ENCODE results near the gene GPR75. TPM values are rescaled to one million over a fixed set of nuclear protein-coding genes. Genes with fewer than 3 reads are reported as not detected.

The GPR75 gene
- total RNA-seq, 1 experiment from 2014 or later = 2.5 TPM

DNA sequence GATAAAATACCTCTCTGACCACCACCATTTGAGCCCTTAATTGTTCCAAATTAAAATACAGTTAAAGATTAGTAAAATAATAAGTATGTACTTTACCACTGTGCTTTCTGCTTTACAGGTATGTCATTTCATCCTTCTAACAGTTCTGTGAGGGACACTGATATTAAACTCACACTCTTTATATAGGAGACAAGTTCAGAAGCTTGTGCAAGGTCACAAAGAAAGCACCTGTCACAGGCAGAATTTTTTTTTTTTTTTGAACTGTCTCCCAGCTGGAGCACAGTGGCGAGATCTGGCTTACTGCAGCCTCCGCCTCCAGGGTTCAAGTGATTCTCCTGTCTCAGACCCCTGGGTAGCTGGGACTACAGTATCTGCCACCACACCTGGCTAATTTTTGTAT is 21.6 kb upstream of the GPR75 start:
- BruUV-seq (replicated peaks) = no TSS peak
- Histone ChIP-seq H3K9me3 (ENCODE audit: control insufficient read depth, insufficient read depth, low read depth, low read length) (no peaks in the 10 kb centered on the region), H3K4me1 (ENCODE audit: control insufficient read depth, insufficient read depth, low read length) (no peaks in the 10 kb centered on the region), H3K4me3 (ENCODE audit: low read depth in 2 of 2, low read length in 2 of 2) (no peak overlapping the region), H3K27me3 (ENCODE audit: control insufficient read depth, insufficient read depth, low read length) (no peaks in the 10 kb centered on the region), H3K36me3 (ENCODE audit: control insufficient read depth, insufficient read depth, low read length) (peaks cover 17% of the 10 kb centered on the region; the same call in 1 of the 2 replicates), H3K27ac (ENCODE audit: low read length) (no peak overlapping the region)
- ATAC-seq = no peak
- intact Hi-C loops (cut with micrococcal nuclease; ENCODE audit: unreplicated experiment) (no loop called here), in situ Hi-C loops (cut with HindIII; ENCODE audit: low pct_unique_long_range_greater_than_20kb, low sequenced_read_pairs) (no loop called here)
- TF ChIP-seq, protein P1, sequence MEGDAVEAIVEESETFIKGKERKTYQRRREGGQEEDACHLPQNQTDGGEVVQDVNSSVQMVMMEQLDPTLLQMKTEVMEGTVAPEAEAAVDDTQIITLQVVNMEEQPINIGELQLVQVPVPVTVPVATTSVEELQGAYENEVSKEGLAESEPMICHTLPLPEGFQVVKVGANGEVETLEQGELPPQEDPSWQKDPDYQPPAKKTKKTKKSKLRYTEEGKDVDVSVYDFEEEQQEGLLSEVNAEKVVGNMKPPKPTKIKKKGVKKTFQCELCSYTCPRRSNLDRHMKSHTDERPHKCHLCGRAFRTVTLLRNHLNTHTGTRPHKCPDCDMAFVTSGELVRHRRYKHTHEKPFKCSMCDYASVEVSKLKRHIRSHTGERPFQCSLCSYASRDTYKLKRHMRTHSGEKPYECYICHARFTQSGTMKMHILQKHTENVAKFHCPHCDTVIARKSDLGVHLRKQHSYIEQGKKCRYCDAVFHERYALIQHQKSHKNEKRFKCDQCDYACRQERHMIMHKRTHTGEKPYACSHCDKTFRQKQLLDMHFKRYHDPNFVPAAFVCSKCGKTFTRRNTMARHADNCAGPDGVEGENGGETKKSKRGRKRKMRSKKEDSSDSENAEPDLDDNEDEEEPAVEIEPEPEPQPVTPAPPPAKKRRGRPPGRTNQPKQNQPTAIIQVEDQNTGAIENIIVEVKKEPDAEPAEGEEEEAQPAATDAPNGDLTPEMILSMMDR (IDR thresholded peaks at IDR 0.05) = no peak
- TF ChIP-seq, protein P2, sequence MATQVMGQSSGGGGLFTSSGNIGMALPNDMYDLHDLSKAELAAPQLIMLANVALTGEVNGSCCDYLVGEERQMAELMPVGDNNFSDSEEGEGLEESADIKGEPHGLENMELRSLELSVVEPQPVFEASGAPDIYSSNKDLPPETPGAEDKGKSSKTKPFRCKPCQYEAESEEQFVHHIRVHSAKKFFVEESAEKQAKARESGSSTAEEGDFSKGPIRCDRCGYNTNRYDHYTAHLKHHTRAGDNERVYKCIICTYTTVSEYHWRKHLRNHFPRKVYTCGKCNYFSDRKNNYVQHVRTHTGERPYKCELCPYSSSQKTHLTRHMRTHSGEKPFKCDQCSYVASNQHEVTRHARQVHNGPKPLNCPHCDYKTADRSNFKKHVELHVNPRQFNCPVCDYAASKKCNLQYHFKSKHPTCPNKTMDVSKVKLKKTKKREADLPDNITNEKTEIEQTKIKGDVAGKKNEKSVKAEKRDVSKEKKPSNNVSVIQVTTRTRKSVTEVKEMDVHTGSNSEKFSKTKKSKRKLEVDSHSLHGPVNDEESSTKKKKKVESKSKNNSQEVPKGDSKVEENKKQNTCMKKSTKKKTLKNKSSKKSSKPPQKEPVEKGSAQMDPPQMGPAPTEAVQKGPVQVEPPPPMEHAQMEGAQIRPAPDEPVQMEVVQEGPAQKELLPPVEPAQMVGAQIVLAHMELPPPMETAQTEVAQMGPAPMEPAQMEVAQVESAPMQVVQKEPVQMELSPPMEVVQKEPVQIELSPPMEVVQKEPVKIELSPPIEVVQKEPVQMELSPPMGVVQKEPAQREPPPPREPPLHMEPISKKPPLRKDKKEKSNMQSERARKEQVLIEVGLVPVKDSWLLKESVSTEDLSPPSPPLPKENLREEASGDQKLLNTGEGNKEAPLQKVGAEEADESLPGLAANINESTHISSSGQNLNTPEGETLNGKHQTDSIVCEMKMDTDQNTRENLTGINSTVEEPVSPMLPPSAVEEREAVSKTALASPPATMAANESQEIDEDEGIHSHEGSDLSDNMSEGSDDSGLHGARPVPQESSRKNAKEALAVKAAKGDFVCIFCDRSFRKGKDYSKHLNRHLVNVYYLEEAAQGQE (IDR thresholded peaks at IDR 0.05; ENCODE audit: insufficient read depth in 1 of 2, low read depth in 2 of 2, low read length in 1 of 2) = no peak
- no peak for TF ChIP-seq TCF7L2 (IDR thresholded peaks at IDR 0.05; ENCODE audit: low read depth, low read length)
- TF ChIP-seq SIN3A (IDR thresholded peaks at IDR 0.05; ENCODE audit: borderline replicate concordance, insufficient read depth, low read depth, low read length) = no peak
- no peak for TF ChIP-seq POLR2AphosphoS5 (IDR thresholded peaks at IDR 0.05; ENCODE audit: low read depth, low read length)
- ChIA-PET POLR2A (no interaction called here), CTCF (no interaction called here)
- DNase-seq (ENCODE audit: low read depth, low spot score) = no peak

DNA sequence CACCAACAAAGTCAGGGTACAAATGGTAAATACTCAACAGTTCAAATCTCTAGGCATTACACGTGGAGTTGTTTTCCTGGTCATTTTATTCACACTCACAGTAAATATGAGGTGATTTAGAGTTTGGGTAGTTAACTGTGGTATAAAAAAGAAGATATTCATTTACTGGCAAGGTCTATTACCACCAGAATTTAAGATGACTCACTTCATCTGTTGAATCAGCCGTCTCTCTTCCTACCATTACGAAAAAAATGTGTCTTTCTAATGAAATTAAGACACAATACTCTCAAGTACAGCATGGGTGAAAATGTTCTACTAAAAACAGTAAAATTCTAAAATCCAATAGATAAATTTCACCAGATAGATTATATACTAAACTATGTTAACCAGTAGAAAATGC is 21.0 kb upstream of the GPR75 start:
- peaks cover 16% of the 10 kb centered on the region; the same call in 1 of the 2 replicates for H3K36me3 ChIP-seq (ENCODE audit: control insufficient read depth, insufficient read depth, low read length)
- TF ChIP-seq, protein P2 (IDR thresholded peaks at IDR 0.05; ENCODE audit: insufficient read depth in 1 of 2, low read depth in 2 of 2, low read length in 1 of 2) = no peak
- TF ChIP-seq TCF7L2 (IDR thresholded peaks at IDR 0.05; ENCODE audit: low read depth, low read length) (no peak), SIN3A (IDR thresholded peaks at IDR 0.05; ENCODE audit: borderline replicate concordance, insufficient read depth, low read depth, low read length) (no peak), POLR2AphosphoS5 (IDR thresholded peaks at IDR 0.05; ENCODE audit: low read depth, low read length) (no peak)
- TF ChIP-seq, protein P1 (IDR thresholded peaks at IDR 0.05) = no peak
- BruUV-seq (replicated peaks) = no TSS peak
- no peak overlapping the region for H3K27ac ChIP-seq (ENCODE audit: low read length)
- in situ Hi-C loops (cut with HindIII; ENCODE audit: low pct_unique_long_range_greater_than_20kb, low sequenced_read_pairs) = no loop called here
- ATAC-seq (no peak), DNase-seq (ENCODE audit: low read depth, low spot score) (no peak)
- H3K9me3 ChIP-seq (ENCODE audit: control insufficient read depth, insufficient read depth, low read depth, low read length) = no peaks in the 10 kb centered on the region
- ChIA-PET CTCF (no interaction called here), POLR2A (no interaction called here)
- no peaks in the 10 kb centered on the region for H3K4me1 ChIP-seq (ENCODE audit: control insufficient read depth, insufficient read depth, low read length)
- no peaks in the 10 kb centered on the region for H3K27me3 ChIP-seq (ENCODE audit: control insufficient read depth, insufficient read depth, low read length)
- H3K4me3 ChIP-seq (ENCODE audit: low read depth in 2 of 2, low read length in 2 of 2) = no peak overlapping the region
- intact Hi-C loops (cut with micrococcal nuclease; ENCODE audit: unreplicated experiment) = no loop called here
